ENCODE data around the gene C14orf180. TPM values are rescaled to one million over a fixed set of nuclear protein-coding genes. Genes with fewer than 3 reads are reported as not detected.

C14orf180 gene
- total and polyA plus RNA-seq, 2 donors (not counting 1 experiment from before 2014, with no cell fraction given): not detected

DNA sequence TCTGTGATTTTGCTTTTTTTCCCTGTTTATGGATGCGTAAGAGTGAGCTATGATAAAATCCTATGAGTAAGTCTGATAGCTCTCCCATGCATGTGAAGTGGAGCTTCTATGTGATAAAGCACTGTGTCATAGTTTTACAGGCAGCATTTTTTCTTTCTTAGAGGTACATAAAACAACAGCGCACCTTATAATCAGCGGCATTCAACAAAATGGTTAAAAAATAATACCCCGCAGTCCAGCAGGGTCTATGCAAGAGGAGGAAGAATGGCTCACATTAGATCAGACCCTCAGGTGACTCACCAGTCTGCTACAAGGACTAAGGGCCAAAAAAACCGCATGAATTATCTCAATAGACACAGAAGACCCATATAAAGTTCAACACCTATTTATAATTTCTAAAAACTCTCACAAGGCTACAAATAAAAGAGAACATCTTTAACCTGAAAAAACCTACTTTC lies 58.0 kb downstream of the C14orf180 start:
- Histone ChIP-seq H4K20me1 (ENCODE audit: control insufficient read depth, extremely low read depth, insufficient read depth, low read length) (no peaks in the 10 kb centered on the region), H3K4me2 (ENCODE audit: extremely low read depth, insufficient read depth, low read length) (no peak overlapping the region), H3K27ac (ENCODE audit: insufficient read depth, low read length) (no peak overlapping the region), H3K9ac (ENCODE audit: insufficient read depth, low read length) (no peak overlapping the region), H3K79me2 (ENCODE audit: control insufficient read depth, insufficient read depth, low read length) (no peaks in the 10 kb centered on the region), H3K4me3 (replicated peaks in 1 of 4; ENCODE audit: control extremely low read depth in 1 of 4, insufficient read depth in 1 of 4, low read depth in 3 of 4, low read length in 4 of 4) (no peak overlapping the region), H3K4me1 (ENCODE audit: control insufficient read depth, extremely low read depth, insufficient read depth, low read length) (no peaks in the 10 kb centered on the region), H3K27me3 (ENCODE audit: control insufficient read depth, insufficient read depth, low read length) (no peaks in the 10 kb centered on the region), H3K36me3 (ENCODE audit: control insufficient read depth, insufficient read depth, low read length) (no peaks in the 10 kb centered on the region), H3K9me3 (ENCODE audit: control insufficient read depth, insufficient read depth, low read depth, low read length) (no peaks in the 10 kb centered on the region), H2AFZ (ENCODE audit: low read length) (no peak overlapping the region)
- peak in 1 of 2 donors; percentile 20 for DNase-seq (ENCODE audit: low read depth in 2 of 2)
- TF ChIP-seq CTCF (conservative IDR thresholded peaks at IDR 0.05 in 1 of 2, IDR thresholded peaks at IDR 0.05 in 1 of 2; ENCODE audit: low read depth in 1 of 2, low read length in 2 of 2): no peak
- TF ChIP-seq EZH2 (IDR thresholded peaks at IDR 0.05; ENCODE audit: low read length, missing control alignments): no peak

GRCh38 chr14:104638190-104638589 lies 58.6 kb downstream of the C14orf180 start:
- Histone ChIP-seq H3K9ac (ENCODE audit: insufficient read depth, low read length) (no peak overlapping the region), H3K27ac (ENCODE audit: insufficient read depth, low read length) (no peak overlapping the region), H3K36me3 (ENCODE audit: control insufficient read depth, insufficient read depth, low read length) (no peaks in the 10 kb centered on the region), H3K27me3 (ENCODE audit: control insufficient read depth, insufficient read depth, low read length) (no peaks in the 10 kb centered on the region), H3K4me3 (replicated peaks in 1 of 4; ENCODE audit: control extremely low read depth in 1 of 4, insufficient read depth in 1 of 4, low read depth in 3 of 4, low read length in 4 of 4) (no peak overlapping the region), H3K9me3 (ENCODE audit: control insufficient read depth, insufficient read depth, low read depth, low read length) (no peaks in the 10 kb centered on the region), H2AFZ (ENCODE audit: low read length) (no peak overlapping the region), H3K79me2 (ENCODE audit: control insufficient read depth, insufficient read depth, low read length) (no peaks in the 10 kb centered on the region), H4K20me1 (ENCODE audit: control insufficient read depth, extremely low read depth, insufficient read depth, low read length) (no peaks in the 10 kb centered on the region), H3K4me2 (ENCODE audit: extremely low read depth, insufficient read depth, low read length) (no peak overlapping the region), H3K4me1 (ENCODE audit: control insufficient read depth, extremely low read depth, insufficient read depth, low read length) (no peaks in the 10 kb centered on the region)
- TF ChIP-seq EZH2 (IDR thresholded peaks at IDR 0.05; ENCODE audit: low read length, missing control alignments) (peak; percentile 39), CTCF (conservative IDR thresholded peaks at IDR 0.05 in 1 of 2, IDR thresholded peaks at IDR 0.05 in 1 of 2; ENCODE audit: low read depth in 1 of 2, low read length in 2 of 2) (no peak)
- no peak for DNase-seq (ENCODE audit: low read depth in 2 of 2)

DNA sequence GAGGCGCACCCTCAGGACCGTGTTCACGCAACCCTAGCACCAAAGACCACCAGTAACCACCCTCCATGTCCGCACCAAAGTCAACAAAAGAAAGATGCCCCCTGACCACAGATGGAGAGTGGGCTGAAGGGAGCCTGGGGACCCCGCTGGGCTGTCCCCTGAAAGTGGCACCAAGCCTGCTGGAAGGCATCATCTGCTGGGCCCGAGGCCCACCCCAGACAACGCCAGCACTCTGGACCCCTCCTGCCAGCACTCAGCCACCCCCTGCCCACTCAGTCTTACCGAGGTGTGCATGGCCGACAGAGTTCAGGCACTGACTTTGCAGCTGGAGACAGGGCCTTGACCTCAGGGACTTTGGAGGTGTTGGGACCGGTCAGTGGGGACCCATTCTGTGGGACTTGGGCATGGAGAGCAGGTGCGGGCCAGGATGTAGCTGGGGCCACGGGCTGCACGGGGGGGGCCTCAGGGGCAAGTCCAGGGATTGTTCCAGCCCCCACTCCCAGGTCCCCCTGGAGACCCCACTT lies 59.4 kb downstream of the C14orf180 start:
- H3K27me3 ChIP-seq (ENCODE audit: control insufficient read depth, insufficient read depth, low read length): no peaks in the 10 kb centered on the region
- H3K9ac ChIP-seq (ENCODE audit: insufficient read depth, low read length): no peak overlapping the region
- no peak overlapping the region for H3K27ac ChIP-seq (ENCODE audit: insufficient read depth, low read length)
- no peaks in the 10 kb centered on the region for H3K79me2 ChIP-seq (ENCODE audit: control insufficient read depth, insufficient read depth, low read length)
- no peaks in the 10 kb centered on the region for H3K36me3 ChIP-seq (ENCODE audit: control insufficient read depth, insufficient read depth, low read length)
- H3K4me2 ChIP-seq (ENCODE audit: extremely low read depth, insufficient read depth, low read length): no peak overlapping the region
- no peak overlapping the region for H3K4me3 ChIP-seq (replicated peaks in 1 of 4; ENCODE audit: control extremely low read depth in 1 of 4, insufficient read depth in 1 of 4, low read depth in 3 of 4, low read length in 4 of 4)
- TF ChIP-seq CTCF (conservative IDR thresholded peaks at IDR 0.05 in 1 of 2, IDR thresholded peaks at IDR 0.05 in 1 of 2; ENCODE audit: low read depth in 1 of 2, low read length in 2 of 2): no peak
- no peak for TF ChIP-seq EZH2 (IDR thresholded peaks at IDR 0.05; ENCODE audit: low read length, missing control alignments)
- H3K4me1 ChIP-seq (ENCODE audit: control insufficient read depth, extremely low read depth, insufficient read depth, low read length): no peaks in the 10 kb centered on the region
- H3K9me3 ChIP-seq (ENCODE audit: control insufficient read depth, insufficient read depth, low read depth, low read length): no peaks in the 10 kb centered on the region
- DNase-seq (ENCODE audit: low read depth in 2 of 2): no peak
- H2AFZ ChIP-seq (ENCODE audit: low read length): no peak overlapping the region
- H4K20me1 ChIP-seq (ENCODE audit: control insufficient read depth, extremely low read depth, insufficient read depth, low read length): no peaks in the 10 kb centered on the region
